Measurements from ENCODE around the gene APBB2.

The APBB2 gene

GRCh38 chr4:41205854-41206460 lies 8.4 kb downstream of the APBB2 start:
- Mint-ChIP-seq H3K27ac (no peak overlapping the region), H3K9me3 (no peaks in the 10 kb centered on the region), H3K4me3 (no peak overlapping the region), H3K36me3 (no peaks in the 10 kb centered on the region), H3K4me1 (no peaks in the 10 kb centered on the region)
- ATAC-seq (no peak), DNase-seq (ENCODE audit: low spot score in 2 of 2) (no peak)

- DNase-seq (ENCODE audit: low spot score in 2 of 2) = no peak
- no peak for ATAC-seq
- no peak overlapping the region for H3K27ac Mint-ChIP-seq
- no peaks in the 10 kb centered on the region for H3K4me1 Mint-ChIP-seq
- H3K9me3 Mint-ChIP-seq = no peaks in the 10 kb centered on the region
- H3K36me3 Mint-ChIP-seq = no peaks in the 10 kb centered on the region
- no peak overlapping the region for H3K4me3 Mint-ChIP-seq
Measured at GRCh38 chr4:41205130-41205529, 9.2 kb downstream of the APBB2 start.

- Mint-ChIP-seq H3K9me3 (no peaks in the 10 kb centered on the region), H3K4me1 (no peaks in the 10 kb centered on the region), H3K36me3 (no peaks in the 10 kb centered on the region), H3K4me3 (no peak overlapping the region), H3K27ac (no peak overlapping the region)
- ATAC-seq (peak; percentile 19), DNase-seq (ENCODE audit: low spot score in 2 of 2) (no peak)
Measured at GRCh38 chr4:41204400-41204978, 9.9 kb downstream of the APBB2 start.

DNA sequence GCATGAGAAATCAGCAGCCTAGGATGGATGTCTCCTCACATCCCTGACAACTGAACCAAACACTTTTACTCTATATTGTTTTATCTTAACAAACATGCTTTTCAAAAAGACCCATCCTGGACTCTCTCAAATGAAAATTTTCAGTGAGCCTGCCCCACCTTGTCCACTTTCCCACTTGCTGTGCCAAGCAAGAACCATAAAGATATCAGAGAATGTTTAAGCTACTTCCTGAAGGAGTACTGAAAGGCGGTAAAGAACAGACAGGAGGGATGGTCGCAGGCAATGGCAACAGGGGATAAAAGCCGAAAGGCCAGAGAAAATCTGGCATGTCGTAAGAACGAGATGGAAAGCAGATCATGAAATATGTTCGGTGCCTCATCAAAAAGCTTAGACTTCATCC lies 10.5 kb downstream of the APBB2 start:
- H3K4me3 Mint-ChIP-seq = no peak overlapping the region
- peaks cover under 1% of the 10 kb centered on the region for H3K9me3 Mint-ChIP-seq
- no peak overlapping the region for H3K27ac Mint-ChIP-seq
- no peak for ATAC-seq
- no peaks in the 10 kb centered on the region for H3K36me3 Mint-ChIP-seq
- no peak for DNase-seq (ENCODE audit: low spot score in 2 of 2)
- H3K4me1 Mint-ChIP-seq = no peaks in the 10 kb centered on the region

- H3K36me3 Mint-ChIP-seq = no peaks in the 10 kb centered on the region
- no peaks in the 10 kb centered on the region for H3K4me1 Mint-ChIP-seq
- H3K27ac Mint-ChIP-seq = no peak overlapping the region
- no peak overlapping the region for H3K4me3 Mint-ChIP-seq
- ATAC-seq (no peak), DNase-seq (ENCODE audit: low spot score in 2 of 2) (no peak)
- H3K9me3 Mint-ChIP-seq = peaks cover 2% of the 10 kb centered on the region
Measured at GRCh38 chr4:41202820-41203568, 11.3 kb downstream of the APBB2 start.

GRCh38 chr4:41202356-41202755 lies 12.0 kb downstream of the APBB2 start:
- no peak for DNase-seq (ENCODE audit: low spot score in 2 of 2)
- H3K9me3 Mint-ChIP-seq = peaks cover 5% of the 10 kb centered on the region
- H3K4me1 Mint-ChIP-seq = no peaks in the 10 kb centered on the region
- no peaks in the 10 kb centered on the region for H3K36me3 Mint-ChIP-seq
- H3K4me3 Mint-ChIP-seq = no peak overlapping the region
- no peak overlapping the region for H3K27ac Mint-ChIP-seq
- no peak for ATAC-seq

DNA sequence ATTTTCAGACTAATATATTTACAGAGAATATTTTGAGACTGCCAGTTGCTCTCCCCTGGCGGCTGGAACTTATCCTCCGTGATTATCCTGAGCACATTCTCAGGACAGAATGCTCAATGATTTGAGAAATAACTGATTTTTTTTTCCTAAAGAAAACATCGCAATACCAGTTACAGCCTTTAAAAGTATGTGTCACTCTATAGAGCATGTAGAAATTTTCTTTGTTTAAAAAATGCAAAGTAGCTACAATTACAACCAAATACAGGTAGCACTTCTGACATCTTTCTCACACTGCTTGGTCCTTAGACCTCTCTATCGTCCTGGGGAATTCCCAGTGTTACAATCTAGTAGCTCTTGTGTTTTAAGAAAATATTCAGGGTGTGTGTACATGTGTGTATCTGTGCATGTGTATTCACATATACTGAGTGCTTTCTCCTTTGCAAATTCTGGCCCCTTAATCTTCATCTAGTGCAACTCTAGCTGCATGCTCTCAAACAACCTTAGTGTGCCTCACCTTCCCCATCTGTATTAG lies 13.8 kb downstream of the APBB2 start:
- Mint-ChIP-seq H3K4me1 (no peaks in the 10 kb centered on the region), H3K27ac (no peak overlapping the region), H3K36me3 (no peaks in the 10 kb centered on the region), H3K4me3 (no peak overlapping the region), H3K9me3 (peaks cover 5% of the 10 kb centered on the region)
- no peak for DNase-seq (ENCODE audit: low spot score in 2 of 2)
- no peak for ATAC-seq

DNA sequence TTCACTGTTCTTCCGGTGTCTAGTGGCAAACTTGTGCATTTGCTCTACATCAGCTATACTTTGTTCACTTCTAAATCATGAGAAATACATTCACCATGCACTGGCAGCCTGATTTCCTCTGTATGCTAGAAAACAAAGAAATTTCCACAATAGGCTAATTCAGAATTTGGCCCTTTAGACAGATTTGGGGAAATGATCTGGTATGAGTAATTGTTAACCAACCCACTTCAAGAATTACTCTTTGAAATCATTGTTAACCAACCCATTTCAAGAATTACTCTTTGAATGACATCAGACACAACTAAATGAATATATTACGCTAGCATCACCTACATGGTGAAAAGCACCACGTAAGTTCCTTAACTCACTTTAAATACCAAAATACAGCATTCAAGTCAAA lies 14.6 kb downstream of the APBB2 start:
- no peaks in the 10 kb centered on the region for H3K36me3 Mint-ChIP-seq
- DNase-seq (ENCODE audit: low spot score in 2 of 2) (no peak), ATAC-seq (no peak)
- H3K4me1 Mint-ChIP-seq = no peaks in the 10 kb centered on the region
- H3K27ac Mint-ChIP-seq = no peak overlapping the region
- H3K4me3 Mint-ChIP-seq = no peak overlapping the region
- H3K9me3 Mint-ChIP-seq = peaks cover 5% of the 10 kb centered on the region

- Mint-ChIP-seq H3K9me3 (peaks cover 5% of the 10 kb centered on the region), H3K36me3 (no peaks in the 10 kb centered on the region), H3K4me3 (no peak overlapping the region), H3K4me1 (no peaks in the 10 kb centered on the region), H3K27ac (no peak overlapping the region)
- ATAC-seq (no peak), DNase-seq (ENCODE audit: low spot score in 2 of 2) (no peak)
Measured at GRCh38 chr4:41197996-41198395, 16.3 kb downstream of the APBB2 start.

- DNase-seq (ENCODE audit: low spot score in 2 of 2) (no peak), ATAC-seq (no peak)
- Mint-ChIP-seq H3K9me3 (peaks cover 5% of the 10 kb centered on the region), H3K36me3 (no peaks in the 10 kb centered on the region), H3K27ac (no peak overlapping the region), H3K4me3 (no peak overlapping the region), H3K4me1 (no peaks in the 10 kb centered on the region)
Measured at GRCh38 chr4:41197495-41197894, 16.8 kb downstream of the APBB2 start.

DNA sequence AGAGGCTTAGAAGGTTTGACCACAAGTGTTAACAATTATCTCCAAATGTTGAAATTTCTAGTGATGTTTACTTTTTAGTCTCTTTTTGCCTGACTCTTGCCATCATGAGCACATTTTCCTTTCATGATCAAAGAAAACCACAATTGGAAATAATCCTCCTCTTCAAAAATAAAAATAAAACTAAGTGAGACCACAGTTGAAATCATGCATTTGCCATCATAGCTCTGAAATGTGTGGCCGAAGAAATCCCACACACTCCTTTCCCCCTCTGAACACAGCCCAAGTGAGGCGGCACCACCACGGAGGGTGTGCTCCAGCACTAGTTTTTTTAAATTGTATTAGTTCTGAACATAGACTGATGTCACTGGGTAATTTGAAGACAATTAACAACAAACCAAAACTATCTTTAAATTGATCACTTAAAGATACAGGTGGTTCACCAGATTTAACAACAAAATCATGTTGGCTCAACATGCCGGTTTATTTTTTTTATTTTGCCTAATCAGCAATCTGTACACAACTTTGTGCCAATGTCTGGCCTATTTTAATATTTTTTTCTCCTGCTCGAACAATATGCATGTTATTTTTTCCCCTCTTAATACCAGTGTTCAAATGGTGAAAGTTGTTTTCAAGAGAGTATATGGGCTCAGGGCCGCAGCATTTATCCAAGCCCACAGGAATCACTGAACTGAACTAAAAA lies 17.6 kb downstream of the APBB2 start:
- DNase-seq (ENCODE audit: low spot score in 2 of 2) = no peak
- no peak overlapping the region for H3K27ac Mint-ChIP-seq
- no peak overlapping the region for H3K4me3 Mint-ChIP-seq
- no peak for ATAC-seq
- H3K4me1 Mint-ChIP-seq = no peaks in the 10 kb centered on the region
- no peaks in the 10 kb centered on the region for H3K36me3 Mint-ChIP-seq
- H3K9me3 Mint-ChIP-seq = peaks cover 5% of the 10 kb centered on the region

- Mint-ChIP-seq H3K36me3 (no peaks in the 10 kb centered on the region), H3K27ac (no peak overlapping the region), H3K4me3 (no peak overlapping the region), H3K9me3 (peaks cover 4% of the 10 kb centered on the region), H3K4me1 (no peaks in the 10 kb centered on the region)
- ATAC-seq = no peak
- DNase-seq (ENCODE audit: low spot score in 2 of 2) = no peak
Measured at GRCh38 chr4:41192136-41192535, 22.2 kb downstream of the APBB2 start.

- no peak for ATAC-seq
Measured at GRCh38 chr4:41189666-41190065, 24.7 kb downstream of the APBB2 start.

DNA sequence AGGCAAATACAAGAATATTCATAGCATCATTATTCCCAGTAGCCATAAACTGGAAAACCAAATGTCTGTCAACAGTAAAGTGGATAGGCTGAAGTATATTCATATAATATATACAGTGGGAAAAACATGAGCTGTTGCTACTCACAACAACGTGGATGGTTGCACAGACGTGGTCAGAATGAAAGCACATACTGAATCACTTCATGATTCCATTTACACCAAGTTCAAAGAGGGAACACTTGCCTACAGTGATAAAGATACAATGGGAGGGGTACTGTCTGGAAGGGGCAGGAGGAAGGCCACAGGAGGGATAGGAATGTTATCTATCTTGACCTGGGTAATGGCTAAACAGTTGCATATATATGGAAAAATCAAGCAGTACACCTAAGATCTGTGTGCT lies 25.3 kb downstream of the APBB2 start:
- no peak for ATAC-seq
- H3K4me3 Mint-ChIP-seq = no peak overlapping the region

More at GRCh38 chr4:41189666-41190065, 24.7 kb downstream of the APBB2 start:
- no peak overlapping the region for H3K4me3 Mint-ChIP-seq
- DNase-seq (ENCODE audit: low spot score in 2 of 2) = no peak
- no peaks in the 10 kb centered on the region for H3K36me3 Mint-ChIP-seq
- peaks cover 4% of the 10 kb centered on the region for H3K9me3 Mint-ChIP-seq
- H3K4me1 Mint-ChIP-seq = no peaks in the 10 kb centered on the region
- H3K27ac Mint-ChIP-seq = no peak overlapping the region

More for the DNA sequence above, 25.3 kb downstream of the APBB2 start:
- no peak for DNase-seq (ENCODE audit: low spot score in 2 of 2)
- Mint-ChIP-seq H3K4me1 (no peaks in the 10 kb centered on the region), H3K27ac (no peak overlapping the region), H3K36me3 (no peaks in the 10 kb centered on the region), H3K9me3 (peaks cover 4% of the 10 kb centered on the region)
